PC-9 (cell line): ENCODE measurements around the gene ITGB7. TPM values are rescaled to one million over a fixed set of nuclear protein-coding genes. Genes with fewer than 3 reads are reported as not detected.

Experiments used
- BruUV-seq: library from RNA; stranded (reverse); fragments of 400-500 nt; replicated peaks from 2 replicates; lab custom pipeline; 2021; lab: Mats Ljungman, UMichigan
- CTCF ChIA-PET: fragments of 300-600 bp; sonication (Branson Sonifier 250); formaldehyde crosslinking; loops from one replicate; lab custom pipeline; 2022; ENCODE audit warnings: antibody characterized with exemption; lab: Charles Lee
- POLR2A ChIA-PET: fragments of 300-600 bp; sonication (Branson Sonifier 250); formaldehyde crosslinking; loops from one replicate; lab custom pipeline; 2022; ENCODE audit warnings: antibody characterized with exemption; ENCODE audit not compliant: unreplicated experiment; lab: Charles Lee
- DNase-seq, 2 experiments: peaks; one replicate each; pipeline versions ENCODE4 v3.0.0 to v3.0.0-alpha.2; 2015 to 2022; ENCODE audit warnings: mixed read lengths in 1 of 2
- H2AFZ ChIP-seq: fragments of 200-600 bp; sonication (generic); 2 replicates; pipeline ENCODE4 v1.8.1; 2017; ENCODE audit warnings: antibody characterized with exemption
- H3F3A ChIP-seq: fragments of 200-600 bp; sonication (generic); 2 replicates; pipeline ENCODE4 v1.8.1; 2017; ENCODE audit warnings: antibody characterized with exemption, mild to moderate bottlenecking, low read depth; ENCODE audit not compliant: insufficient read depth
- H3K27ac ChIP-seq: fragments of 200-600 bp; sonication (generic); 2 replicates; pipeline ENCODE4 v1.6.1; 2016; ENCODE audit warnings: mixed run types
- H3K27me3 ChIP-seq: fragments of 200-600 bp; sonication (generic); 2 replicates; pipeline ENCODE4 v1.6.1; 2016; ENCODE audit warnings: low read depth, mixed run types; ENCODE audit not compliant: insufficient read depth
- H3K36me3 ChIP-seq: fragments of 200-600 bp; sonication (generic); 2 replicates; pipeline ENCODE4 v1.6.1; 2016; ENCODE audit warnings: low read depth, mixed run types
- H3K4me1 ChIP-seq: fragments of 200-600 bp; sonication (generic); replicated peaks from 2 replicates; pipeline ENCODE4 v1.6.1; 2016; ENCODE audit warnings: mixed run types; ENCODE audit not compliant: insufficient read depth
- H3K4me2 ChIP-seq: fragments of 200-600 bp; sonication (generic); 2 replicates; pipeline ENCODE4 v1.6.1; 2017; ENCODE audit warnings: mixed run types
- H3K4me3 ChIP-seq: fragments of 200-600 bp; sonication (generic); 2 replicates; pipeline ENCODE4 v1.6.1; 2016; ENCODE audit warnings: mixed run types
- H3K79me2 ChIP-seq: fragments of 200-600 bp; sonication (generic); 2 replicates; pipeline ENCODE4 v1.6.1; 2017; ENCODE audit warnings: low read depth, mixed run types
- H3K9me2 ChIP-seq: fragments of 200-600 bp; sonication (generic); 2 replicates; pipeline ENCODE4 v1.8.1; 2017; ENCODE audit warnings: mild to moderate bottlenecking; ENCODE audit not compliant: insufficient read depth
- H3K9me3 ChIP-seq: fragments of 200-600 bp; sonication (generic); 2 replicates; pipeline ENCODE4 v1.8.1; 2016; ENCODE audit warnings: low read depth; ENCODE audit not compliant: insufficient read depth
- H4K20me1 ChIP-seq: fragments of 200-600 bp; sonication (generic); 2 replicates; pipeline ENCODE4 v1.8.1; 2017; ENCODE audit not compliant: insufficient read depth
- CTCF ChIP-seq: fragments of 200-600 bp; sonication (generic); conservative IDR thresholded peaks from 2 replicates; pipeline ENCODE4 v1.6.1; 2017; ENCODE audit warnings: mixed run types, antibody characterized with exemption, mild to moderate bottlenecking, moderate library complexity
- EZH2 ChIP-seq: fragments of 200-600 bp; sonication (generic); IDR thresholded peaks from 2 replicates; pipeline ENCODE4 v1.8.0; 2017; ENCODE audit warnings: antibody characterized with exemption, low read depth
- intact Hi-C: fragments of 100-400 bp; cut with micrococcal nuclease; formaldehyde crosslinking; loops from one replicate; pipeline ENCODE4 v1.10.0; 2022; ENCODE audit not compliant: unreplicated experiment
- total RNA-seq: library from RNA; stranded (reverse); gene quantifications from 2 replicates; pipeline ENCODE4 v1.2.3, GENCODE V29; 2021

The ITGB7 gene
- total RNA-seq, 1 experiment from 2014 or later, result 3.3 TPM

- H3K27me3 ChIP-seq, result no peaks in the 10 kb centered on the region
- no peak overlapping the region for H3K4me3 ChIP-seq
- POLR2A ChIA-PET, result interaction anchor here (0.7 kb wide), 1 partner anchor 28 kb away, joined by 6 read pairs; no protein-coding TSS in a partner anchor
- TF ChIP-seq EZH2 (no peak), CTCF (no peak)
- no peak for DNase-seq
- H3K36me3 ChIP-seq, result no peaks in the 10 kb centered on the region
- H3F3A ChIP-seq, result peaks cover 9% of the 10 kb centered on the region; the same call in 1 of the 2 replicates
- CTCF ChIA-PET, result no interaction called here
- H4K20me1 ChIP-seq, result no peaks in the 10 kb centered on the region
- no peaks in the 10 kb centered on the region for H3K9me3 ChIP-seq
- H3K4me2 ChIP-seq, result no peak overlapping the region
- H3K9me2 ChIP-seq, result 0 out of 2 replicates have a peak, but pooled peaks cover 3% of the 10 kb centered on the region
- H3K4me1 ChIP-seq, result peaks cover 11% of the 10 kb centered on the region
- no TSS peak for BruUV-seq
- intact Hi-C loops, result loop anchor here (10.0 kb wide), 1 partner anchor 136 kb away; no protein-coding TSS in a partner anchor
- no peaks in the 10 kb centered on the region for H3K79me2 ChIP-seq
- H3K27ac ChIP-seq, result no peak overlapping the region
- no peak overlapping the region for H2AFZ ChIP-seq
Measured at GRCh38 chr12:53201177-53201541, 5.9 kb downstream of the ITGB7 start.

- H2AFZ ChIP-seq, result no peak overlapping the region
- no peak overlapping the region for H3K27ac ChIP-seq
- H3K36me3 ChIP-seq, result no peaks in the 10 kb centered on the region
- CTCF ChIA-PET, result no interaction called here
- DNase-seq, result no peak
- peaks cover 6% of the 10 kb centered on the region; the same call in 1 of the 2 replicates for H3F3A ChIP-seq
- H3K9me2 ChIP-seq, result 0 out of 2 replicates have a peak, but pooled peaks cover 3% of the 10 kb centered on the region
- POLR2A ChIA-PET, result interaction anchor here (0.7 kb wide), 1 partner anchor 27 kb away, joined by 6 read pairs; no protein-coding TSS in a partner anchor
- H3K79me2 ChIP-seq, result no peaks in the 10 kb centered on the region
- intact Hi-C loops, result loop anchor here (10.0 kb wide), 1 partner anchor 136 kb away; no protein-coding TSS in a partner anchor
- H3K4me3 ChIP-seq, result no peak overlapping the region
- peaks cover 12% of the 10 kb centered on the region for H3K4me1 ChIP-seq
- no peaks in the 10 kb centered on the region for H4K20me1 ChIP-seq
- TF ChIP-seq EZH2 (no peak), CTCF (no peak)
- no peaks in the 10 kb centered on the region for H3K27me3 ChIP-seq
- no peaks in the 10 kb centered on the region for H3K9me3 ChIP-seq
- no TSS peak for BruUV-seq
- H3K4me2 ChIP-seq, result no peak overlapping the region
Measured at GRCh38 chr12:53200458-53201176, 6.4 kb downstream of the ITGB7 start.

- Histone ChIP-seq H3F3A (peaks cover under 1% of the 10 kb centered on the region; the same call in 1 of the 2 replicates), H4K20me1 (no peaks in the 10 kb centered on the region), H3K79me2 (no peaks in the 10 kb centered on the region), H3K36me3 (no peaks in the 10 kb centered on the region), H3K27ac (no peak overlapping the region), H3K4me2 (no peak overlapping the region), H3K4me1 (peaks cover 10% of the 10 kb centered on the region), H3K9me2 (0 out of 2 replicates have a peak, but pooled peaks cover 3% of the 10 kb centered on the region), H3K9me3 (no peaks in the 10 kb centered on the region), H3K27me3 (no peaks in the 10 kb centered on the region), H3K4me3 (no peak overlapping the region), H2AFZ (no peak overlapping the region)
- intact Hi-C loops, result loop anchor here (10.0 kb wide), 1 partner anchor 135 kb away; no protein-coding TSS in a partner anchor
- no peak for DNase-seq
- ChIA-PET POLR2A (no interaction called here), CTCF (no interaction called here)
- no TSS peak for BruUV-seq
- TF ChIP-seq CTCF, result no peak
- TF ChIP-seq EZH2, result no peak
Measured at GRCh38 chr12:53200107-53200457, 7.0 kb downstream of the ITGB7 start.
